Activated T-cell treated with anti-CD3 and anti-CD28 coated beads for 1 hour (primary cell): ENCODE measurements around the gene SNX13.
A peak's percentile ranks its signal among the peaks of the same experiment; 100 is the strongest.

Experiments used
- DNase-seq: peaks from one replicate; pipeline ENCODE4 v3.0.0-alpha.2; 2020; ENCODE audit warnings: low read depth

The SNX13 gene, protein sequence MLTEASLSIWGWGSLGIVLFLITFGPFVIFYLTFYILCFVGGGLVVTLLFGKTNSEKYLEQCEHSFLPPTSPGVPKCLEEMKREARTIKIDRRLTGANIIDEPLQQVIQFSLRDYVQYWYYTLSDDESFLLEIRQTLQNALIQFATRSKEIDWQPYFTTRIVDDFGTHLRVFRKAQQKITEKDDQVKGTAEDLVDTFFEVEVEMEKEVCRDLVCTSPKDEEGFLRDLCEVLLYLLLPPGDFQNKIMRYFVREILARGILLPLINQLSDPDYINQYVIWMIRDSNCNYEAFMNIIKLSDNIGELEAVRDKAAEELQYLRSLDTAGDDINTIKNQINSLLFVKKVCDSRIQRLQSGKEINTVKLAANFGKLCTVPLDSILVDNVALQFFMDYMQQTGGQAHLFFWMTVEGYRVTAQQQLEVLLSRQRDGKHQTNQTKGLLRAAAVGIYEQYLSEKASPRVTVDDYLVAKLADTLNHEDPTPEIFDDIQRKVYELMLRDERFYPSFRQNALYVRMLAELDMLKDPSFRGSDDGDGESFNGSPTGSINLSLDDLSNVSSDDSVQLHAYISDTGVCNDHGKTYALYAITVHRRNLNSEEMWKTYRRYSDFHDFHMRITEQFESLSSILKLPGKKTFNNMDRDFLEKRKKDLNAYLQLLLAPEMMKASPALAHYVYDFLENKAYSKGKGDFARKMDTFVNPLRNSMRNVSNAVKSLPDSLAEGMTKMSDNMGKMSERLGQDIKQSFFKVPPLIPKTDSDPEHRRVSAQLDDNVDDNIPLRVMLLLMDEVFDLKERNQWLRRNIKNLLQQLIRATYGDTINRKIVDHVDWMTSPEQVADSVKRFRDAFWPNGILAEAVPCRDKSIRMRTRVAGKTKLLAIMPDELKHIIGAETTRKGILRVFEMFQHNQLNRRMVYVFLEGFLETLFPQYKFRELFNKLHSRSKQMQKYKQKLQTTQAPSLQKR

DNA sequence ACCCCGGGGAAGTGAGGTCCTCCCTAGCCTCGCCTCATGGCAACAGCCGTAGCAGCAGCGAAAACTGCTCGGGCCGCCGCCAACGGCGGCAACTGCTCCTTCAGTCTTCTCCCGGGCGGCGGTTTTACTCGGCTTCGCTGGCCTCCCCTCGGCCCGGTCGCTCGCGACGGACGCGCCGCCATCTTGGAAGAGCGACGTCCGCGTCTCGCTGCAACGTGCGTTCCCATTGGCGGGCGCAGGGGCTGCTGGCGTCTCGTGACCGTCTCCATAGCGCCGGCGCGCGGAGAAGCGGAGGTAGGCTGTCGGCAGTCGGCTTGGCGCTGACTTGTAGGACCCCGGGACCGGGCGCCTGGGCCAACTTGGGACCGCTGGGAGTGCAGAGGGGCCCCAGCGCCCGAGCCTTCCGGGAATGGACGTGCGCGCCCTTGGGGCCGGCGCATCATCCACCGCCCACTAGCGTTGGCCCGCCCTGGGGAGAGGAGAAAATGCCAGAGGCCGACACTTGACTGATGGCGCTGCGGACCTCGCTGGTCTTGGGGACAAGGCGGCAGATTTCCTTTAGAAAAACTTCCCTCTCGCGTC is at the start of gene SNX13:
TSS of gene SNX13 (minus strand) at position 193 of the 582 bp plus-strand sequence. CDS start 199 bp downstream, outside the sequence.
- peak; percentile 87 for DNase-seq

GRCh38 chr7:17989546-17989945 is 49.3 kb upstream of the SNX13 start:
- DNase-seq, result no peak

- no peak for DNase-seq
These were observed 48.6 kb upstream of the SNX13 start for GRCh38 chr7:17988858-17989257.

- no peak for DNase-seq
These were observed 47.8 kb upstream of the SNX13 start for GRCh38 chr7:17988141-17988540.

- DNase-seq, result no peak
These were observed 46.6 kb upstream of the SNX13 start for GRCh38 chr7:17986851-17987250.

DNA sequence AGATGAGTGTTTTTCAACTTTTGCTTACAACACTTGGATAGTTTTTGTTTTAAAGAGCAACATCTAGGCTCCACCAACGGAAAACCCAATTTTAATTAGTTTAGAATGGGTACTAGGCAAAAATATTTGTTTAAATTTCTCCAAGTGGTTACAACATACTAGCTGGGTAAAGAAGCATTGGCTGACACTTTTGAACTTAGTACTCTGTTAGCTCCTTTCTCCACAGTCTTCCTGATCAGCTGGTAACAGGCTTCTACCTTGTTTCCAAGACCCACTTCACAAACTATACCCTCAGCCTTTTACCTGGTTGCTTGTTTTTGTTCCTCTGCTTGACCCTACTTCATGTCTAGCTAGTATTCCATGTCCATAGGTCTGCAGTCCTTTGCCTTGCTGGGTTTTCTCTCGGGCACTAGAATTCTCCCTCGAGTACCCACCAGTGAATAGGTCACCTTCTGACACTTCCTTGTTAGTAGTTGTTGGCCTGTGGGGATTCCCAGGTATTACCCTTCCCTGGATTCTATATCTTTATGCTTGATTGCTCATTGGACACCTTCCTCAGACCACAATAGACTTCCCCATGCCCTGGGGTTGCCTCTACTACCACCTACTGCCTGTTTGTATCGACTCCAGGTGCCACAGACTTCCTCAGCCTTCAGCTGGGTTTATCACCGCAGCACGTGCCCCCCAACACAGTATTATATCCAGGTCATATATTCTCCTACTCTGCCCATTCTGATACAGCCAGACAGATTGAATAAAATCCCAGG is 45.4 kb upstream of the SNX13 start:
- DNase-seq, result no peak

DNA sequence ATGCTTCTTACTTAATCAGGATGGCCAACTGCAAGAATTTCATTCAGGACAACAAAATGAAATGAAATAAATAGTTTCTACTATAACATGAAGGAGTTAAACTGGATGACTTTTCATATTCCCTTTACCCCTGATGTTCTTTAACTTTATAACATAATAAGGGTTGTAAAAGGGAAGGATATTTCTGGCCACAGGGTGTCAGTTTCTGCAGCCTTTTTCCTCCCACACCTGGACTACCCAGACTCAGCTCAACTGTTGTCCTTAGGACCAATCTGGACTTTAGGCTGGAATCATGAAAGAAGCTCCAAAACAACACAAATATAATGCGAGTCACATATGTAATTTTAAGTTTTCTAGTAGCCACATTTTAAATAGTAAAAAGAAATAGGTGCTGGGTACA is 44.0 kb upstream of the SNX13 start:
- no peak for DNase-seq

DNA sequence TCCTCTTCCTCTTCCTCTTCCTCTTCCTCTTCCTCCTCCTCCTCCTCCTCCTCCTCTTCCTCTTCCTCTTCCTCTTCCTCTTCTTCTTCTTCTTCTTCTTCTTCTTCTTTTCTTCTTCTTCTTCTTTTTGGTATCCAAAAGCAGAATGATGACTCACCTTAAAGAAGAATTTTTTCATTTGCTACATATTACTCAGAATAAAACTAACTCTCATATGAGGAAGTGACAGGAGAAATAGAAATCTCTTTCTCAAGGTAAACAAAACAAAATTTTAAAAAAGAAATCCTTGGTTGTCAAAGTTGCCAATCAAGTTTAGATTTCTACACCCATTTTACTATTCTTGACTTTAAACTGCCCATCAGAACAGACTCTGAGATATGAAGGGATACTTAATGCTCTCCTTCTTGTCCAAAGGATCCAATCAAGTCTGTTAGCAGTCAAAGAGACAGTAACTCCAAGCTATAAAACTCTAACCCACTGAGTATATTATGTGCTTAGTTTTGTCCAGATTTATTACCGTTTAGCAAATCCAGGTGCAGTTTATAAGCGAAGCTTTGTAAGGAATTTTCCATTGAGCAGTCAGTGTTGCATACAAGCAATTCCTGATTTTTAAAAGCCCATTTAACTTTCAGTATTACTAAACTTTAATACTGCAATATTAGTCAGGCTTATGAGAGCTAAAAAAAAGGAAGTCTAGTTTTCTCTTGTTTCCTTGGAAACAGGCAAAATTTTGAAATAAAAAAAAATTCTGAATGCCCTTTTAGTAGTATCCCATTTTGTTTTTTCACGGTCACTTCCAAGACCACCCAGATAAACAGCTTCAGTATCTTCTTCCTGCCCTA is 43.1 kb upstream of the SNX13 start:
- DNase-seq, result no peak

DNA sequence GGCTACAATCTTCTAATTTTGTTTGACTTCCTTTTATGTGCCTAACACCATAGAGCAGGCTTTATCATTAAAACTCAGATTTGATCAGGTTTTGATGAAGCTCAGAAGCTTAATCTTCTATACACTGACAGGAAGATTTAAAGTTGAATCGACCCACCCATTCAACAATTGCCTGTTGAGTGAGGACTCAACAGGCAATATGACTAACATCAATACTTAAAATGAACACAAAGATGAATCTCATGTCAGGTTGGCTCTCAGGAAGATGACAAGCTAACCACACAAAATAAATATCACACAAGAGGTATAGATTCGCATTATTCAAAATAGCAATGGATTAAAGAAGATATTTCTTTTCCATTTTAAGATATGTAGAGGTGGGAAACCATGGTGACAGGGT is 36.7 kb upstream of the SNX13 start:
- DNase-seq, result no peak

GRCh38 chr7:17971411-17971810 is 31.1 kb upstream of the SNX13 start:
- no peak for DNase-seq

GRCh38 chr7:17968791-17969715 is 28.8 kb upstream of the SNX13 start:
- no peak for DNase-seq

DNA sequence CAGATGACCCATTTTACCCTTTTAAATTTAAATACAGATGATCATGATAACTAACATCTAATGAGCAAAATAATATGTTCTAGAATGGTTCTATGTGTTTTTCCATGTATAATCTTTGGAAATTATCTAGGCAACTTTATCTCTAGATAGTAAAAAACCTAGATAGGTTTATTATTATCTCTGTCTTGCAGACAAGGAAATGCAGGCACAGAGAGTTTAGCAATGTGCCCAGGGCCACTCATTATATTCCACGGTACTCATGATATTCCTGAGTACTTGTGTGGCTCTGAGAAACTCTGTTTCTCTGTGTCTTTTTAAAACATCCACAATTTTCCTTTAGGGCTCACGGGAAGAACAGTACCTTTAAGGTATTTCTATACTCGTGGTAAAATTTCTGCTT is 26.4 kb upstream of the SNX13 start:
- DNase-seq, result no peak

- DNase-seq, result no peak
These were observed 25.3 kb upstream of the SNX13 start for GRCh38 chr7:17965603-17966002.

GRCh38 chr7:17963281-17963680 is 23.0 kb upstream of the SNX13 start:
- DNase-seq, result no peak

DNA sequence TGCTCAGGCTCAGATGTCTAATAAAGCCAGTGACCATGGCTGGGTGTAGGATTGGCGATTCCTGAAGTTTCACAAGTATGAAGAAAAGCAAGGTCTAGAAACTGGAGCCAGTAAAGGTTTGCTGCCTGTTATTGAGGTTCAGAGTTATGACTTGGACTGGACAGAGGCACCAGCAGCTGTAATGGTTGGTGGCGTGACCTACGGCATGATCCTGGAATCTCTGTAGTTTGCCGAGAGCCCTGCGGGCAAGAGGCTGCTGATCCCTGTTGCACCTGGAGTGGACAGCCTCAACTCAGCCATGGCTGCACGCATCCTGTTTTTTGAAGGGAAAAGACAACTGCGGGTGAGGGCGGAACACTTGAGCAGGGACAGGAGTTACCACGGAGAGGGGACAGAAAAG is 22.4 kb upstream of the SNX13 start:
- DNase-seq, result no peak

GRCh38 chr7:17957871-17958270 is 17.6 kb upstream of the SNX13 start:
- no peak for DNase-seq

GRCh38 chr7:17952387-17952786 is 12.1 kb upstream of the SNX13 start:
- no peak for DNase-seq

GRCh38 chr7:17951742-17952254 is 11.5 kb upstream of the SNX13 start:
- no peak for DNase-seq

DNA sequence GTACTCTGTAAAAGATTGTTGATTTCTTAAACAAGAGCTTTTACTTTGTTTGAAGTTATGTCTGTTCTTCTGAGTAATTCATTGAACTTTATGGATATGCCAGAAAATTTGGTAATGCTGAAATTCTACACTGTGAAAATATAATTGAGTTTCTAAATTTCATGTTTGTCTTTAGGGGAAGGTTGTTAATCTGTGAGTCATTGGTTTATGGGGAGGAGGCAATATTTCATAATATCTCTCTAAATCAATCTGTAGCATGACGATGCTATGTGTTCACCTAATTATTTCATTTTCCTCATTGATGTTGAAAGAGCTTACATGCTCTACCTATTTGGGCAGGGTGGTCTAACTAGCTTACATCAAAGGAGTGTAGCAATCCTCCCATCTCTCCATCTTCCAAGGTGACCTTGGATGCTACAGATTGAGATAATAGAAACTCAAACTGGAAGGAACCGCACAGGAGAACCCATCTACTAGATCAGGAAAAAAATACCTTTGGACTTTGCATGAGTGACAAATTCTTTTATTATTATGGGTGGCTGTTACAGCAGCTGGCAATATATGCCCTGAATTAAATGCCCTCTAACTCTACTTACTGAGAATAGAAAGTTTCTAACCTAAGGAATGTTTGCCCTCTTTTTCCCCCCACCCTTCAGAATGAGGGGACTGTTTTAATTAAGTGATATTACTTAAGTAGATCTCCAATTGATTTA is 8.4 kb upstream of the SNX13 start:
- no peak for DNase-seq
